ENCODE measurements around the gene DNPEP. TPM values are rescaled to one million over a fixed set of nuclear protein-coding genes. Genes with fewer than 3 reads are reported as not detected.

The DNPEP gene
- total and polyA plus RNA-seq, 2 of the 4 experiments (the other 2 are of a cell fraction), result 74.2 to 89.4 TPM

GRCh38 chr2:219418155-219419011 lies 30.7 kb upstream of the DNPEP start, which contains the start of gene DES:
TSS of gene DES (plus strand) at chr2:219418377. CDS start at chr2:219418463, 86 bp downstream.
- no peaks in the 10 kb centered on the region for H4K20me1 ChIP-seq (ENCODE audit: insufficient read depth, low read length)
- no peak within 1 kb of the TSS for H2AK9ac ChIP-seq (replicated peaks; ENCODE audit: low read depth, low read length, poor library complexity)
- BruUV-seq (replicated peaks), result no TSS peak
- no peak within 1 kb of the TSS for H4K91ac ChIP-seq (ENCODE audit: insufficient read depth, low read depth, low read length)
- H2BK5ac ChIP-seq (ENCODE audit: low read depth, low read length, poor library complexity, severe bottlenecking), result no peak within 1 kb of the TSS
- intact Hi-C loops (cut with micrococcal nuclease) (no loop called here), in situ Hi-C loops (cut with MboI; ENCODE audit: low sequenced_read_pairs) (no loop called here), dilution Hi-C loops (cut with HindIII; ENCODE audit: low sequenced_read_pairs, unreplicated experiment) (no loop called here)
- H2BK120ac ChIP-seq (ENCODE audit: low read depth, low read length), result no peak within 1 kb of the TSS
- 30% methylated on average over 47 of the region's 98 CpGs; no CpG with 5 or more reads in 1 of the 2 experiments for WGBS, 2 experiments (ENCODE audit: extremely low coverage in 2 of 2, insufficient read length in 1 of 2)
- 0 out of 2 replicates have a peak, but pooled peaks cover 5% of the 10 kb centered on the region for H3K9me1 ChIP-seq (ENCODE audit: insufficient read depth, low read length)
- H3K9me3 ChIP-seq (ENCODE audit: control insufficient read depth, insufficient read depth, low read length), result no peaks in the 10 kb centered on the region
- H4K5ac ChIP-seq (ENCODE audit: low read depth, low read length), result no peak within 1 kb of the TSS; the same call in 1 of the 2 replicates
- ATAC-seq (ENCODE audit: low read depth) (no peak), DNase-seq (no peak)
- H3K18ac ChIP-seq (ENCODE audit: low read depth, low read length), result no peak within 1 kb of the TSS; the same call in 1 of the 2 replicates
- CTCF ChIA-PET, result interaction anchor here (1.0 kb wide), 1 partner anchor 16 kb away, joined by 3 read pairs; no protein-coding TSS in a partner anchor
- POLR2A ChIA-PET (ENCODE audit: unreplicated experiment), result interaction anchor here (0.6 kb wide), 2 partner anchors 9 to 28 kb away, joined by 3 to 6 read pairs; no protein-coding TSS in a partner anchor
- no peak within 1 kb of the TSS for H3K23ac ChIP-seq (ENCODE audit: low read depth, low read length)
- H3K4me1 ChIP-seq (ENCODE audit: control insufficient read depth, insufficient read depth, low read length), result peaks cover 5% of the 10 kb centered on the region; the same call in 1 of the 2 replicates
- H3K36me3 ChIP-seq (ENCODE audit: control insufficient read depth, insufficient read depth, low read length), result no peaks in the 10 kb centered on the region
- no peak within 1 kb of the TSS for H2BK20ac ChIP-seq (ENCODE audit: low read depth, low read length)
- no peak within 1 kb of the TSS for H3K9ac ChIP-seq (ENCODE audit: low read depth, low read length)
- H3K4me3 ChIP-seq (ENCODE audit: insufficient read depth, low read depth, low read length), result no peak within 1 kb of the TSS
- no peaks in the 10 kb centered on the region for H3K79me1 ChIP-seq (ENCODE audit: low read depth in 1 of 2, low read length in 2 of 2)
- no peak within 1 kb of the TSS for H3K4ac ChIP-seq (ENCODE audit: low read depth, low read length)
- H3K56ac ChIP-seq (ENCODE audit: extremely low read depth, insufficient read depth, low read length), result no peak within 1 kb of the TSS
- no peak within 1 kb of the TSS for H3K27ac ChIP-seq (ENCODE audit: insufficient read depth, low read length)
- H4K8ac ChIP-seq (ENCODE audit: low read depth in 2 of 2, low read length in 2 of 2), result no peak within 1 kb of the TSS
- H3K4me2 ChIP-seq (ENCODE audit: low read depth, low read length), result no peak within 1 kb of the TSS
- H3K27me3 ChIP-seq (ENCODE audit: control insufficient read depth, insufficient read depth, low read length), result peaks cover 7% of the 10 kb centered on the region
- no peak within 1 kb of the TSS for H3K14ac ChIP-seq (replicated peaks; ENCODE audit: low read depth, low read length)
- H2AK5ac ChIP-seq (ENCODE audit: low read depth, low read length), result 0 out of 2 replicates have a peak within 1 kb of the TSS, but pooled peaks have one; percentile 5
- peak within 1 kb of the TSS; percentile 29 for H2AFZ ChIP-seq (replicated peaks; ENCODE audit: low read length, poor library complexity)
- no peak within 1 kb of the TSS for H2BK15ac ChIP-seq (ENCODE audit: low read depth, low read length)
- no peak for TF ChIP-seq MAFK (IDR thresholded peaks at IDR 0.05; ENCODE audit: low read depth, low read length)
- TF ChIP-seq POLR2A (IDR thresholded peaks at IDR 0.05; ENCODE audit: low read depth, low read length), result no peak
- TF ChIP-seq RCOR1 (IDR thresholded peaks at IDR 0.05; ENCODE audit: insufficient replicate concordance, low read length), result no peak
- TF ChIP-seq, protein P1, sequence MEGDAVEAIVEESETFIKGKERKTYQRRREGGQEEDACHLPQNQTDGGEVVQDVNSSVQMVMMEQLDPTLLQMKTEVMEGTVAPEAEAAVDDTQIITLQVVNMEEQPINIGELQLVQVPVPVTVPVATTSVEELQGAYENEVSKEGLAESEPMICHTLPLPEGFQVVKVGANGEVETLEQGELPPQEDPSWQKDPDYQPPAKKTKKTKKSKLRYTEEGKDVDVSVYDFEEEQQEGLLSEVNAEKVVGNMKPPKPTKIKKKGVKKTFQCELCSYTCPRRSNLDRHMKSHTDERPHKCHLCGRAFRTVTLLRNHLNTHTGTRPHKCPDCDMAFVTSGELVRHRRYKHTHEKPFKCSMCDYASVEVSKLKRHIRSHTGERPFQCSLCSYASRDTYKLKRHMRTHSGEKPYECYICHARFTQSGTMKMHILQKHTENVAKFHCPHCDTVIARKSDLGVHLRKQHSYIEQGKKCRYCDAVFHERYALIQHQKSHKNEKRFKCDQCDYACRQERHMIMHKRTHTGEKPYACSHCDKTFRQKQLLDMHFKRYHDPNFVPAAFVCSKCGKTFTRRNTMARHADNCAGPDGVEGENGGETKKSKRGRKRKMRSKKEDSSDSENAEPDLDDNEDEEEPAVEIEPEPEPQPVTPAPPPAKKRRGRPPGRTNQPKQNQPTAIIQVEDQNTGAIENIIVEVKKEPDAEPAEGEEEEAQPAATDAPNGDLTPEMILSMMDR (conservative IDR thresholded peaks at IDR 0.05; ENCODE audit: low read depth, low read length), result no peak
- TF ChIP-seq, protein P2, sequence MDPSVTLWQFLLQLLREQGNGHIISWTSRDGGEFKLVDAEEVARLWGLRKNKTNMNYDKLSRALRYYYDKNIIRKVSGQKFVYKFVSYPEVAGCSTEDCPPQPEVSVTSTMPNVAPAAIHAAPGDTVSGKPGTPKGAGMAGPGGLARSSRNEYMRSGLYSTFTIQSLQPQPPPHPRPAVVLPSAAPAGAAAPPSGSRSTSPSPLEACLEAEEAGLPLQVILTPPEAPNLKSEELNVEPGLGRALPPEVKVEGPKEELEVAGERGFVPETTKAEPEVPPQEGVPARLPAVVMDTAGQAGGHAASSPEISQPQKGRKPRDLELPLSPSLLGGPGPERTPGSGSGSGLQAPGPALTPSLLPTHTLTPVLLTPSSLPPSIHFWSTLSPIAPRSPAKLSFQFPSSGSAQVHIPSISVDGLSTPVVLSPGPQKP (IDR thresholded peaks at IDR 0.05; ENCODE audit: borderline replicate concordance, low read depth, low read length), result no peak
- no peak for TF ChIP-seq MXI1 (IDR thresholded peaks at IDR 0.05; ENCODE audit: borderline replicate concordance, low read depth, low read length)
- no peak for TF ChIP-seq FOS (IDR thresholded peaks at IDR 0.05; ENCODE audit: low read depth, low read length)
- TF ChIP-seq CHD1 (IDR thresholded peaks at IDR 0.05; ENCODE audit: low read depth, low read length), result no peak
- TF ChIP-seq RAD21 (IDR thresholded peaks at IDR 0.05; ENCODE audit: low read length), result no peak
- TF ChIP-seq NFE2L2 (IDR thresholded peaks at IDR 0.05; ENCODE audit: low read depth, low read length), result no peak
- TF ChIP-seq MAZ (IDR thresholded peaks at IDR 0.05; ENCODE audit: borderline replicate concordance, low read depth, low read length), result no peak
- TF ChIP-seq SMC3 (IDR thresholded peaks at IDR 0.05; ENCODE audit: low read depth, low read length), result no peak
- TF ChIP-seq BHLHE40 (IDR thresholded peaks at IDR 0.05; ENCODE audit: low read depth, low read length), result no peak
- no peak for TF ChIP-seq USF2 (IDR thresholded peaks at IDR 0.05; ENCODE audit: low read depth, low read length)

All from IMR-90 (cell line).